ENCODE measurements around the gene CD9. TPM values are rescaled to one million over a fixed set of nuclear protein-coding genes. Genes with fewer than 3 reads are reported as not detected.
"Not testable (repeated sequence)": the region's sequence is repeated elsewhere in the genome, so short reads cannot be mapped to it uniquely, and the experiment has no call there.

CD9 gene
- 1 to 10 TPM; 1.6 to 3.2 (median 3.0) TPM for total RNA-seq

GRCh38 chr12:6200256-6201212 is at the start of gene CD9:
CD9 (plus strand) TSS chr12:6200400; CDS start chr12:6200500, 100 bp downstream.
- ATAC-seq = peak; percentile 60 to 64
- Mint-ChIP-seq H3K36me3 (ENCODE audit: insufficient read depth) (no peaks in the 10 kb centered on the region), H3K4me3 (peak within 1 kb of the TSS; percentile 53), H3K27me3 (ENCODE audit: low read depth) (peaks cover 47% of the 10 kb centered on the region), H3K4me1 (ENCODE audit: low read depth) (peaks cover 16% of the 10 kb centered on the region), H3K9me3 (no peaks in the 10 kb centered on the region)
- DNase-seq = peak; percentile 40

GRCh38 chr12:6154730-6155459 is 45.3 kb upstream of the CD9 start:
- no peaks in the 10 kb centered on the region for H3K36me3 Mint-ChIP-seq (ENCODE audit: insufficient read depth)
- H3K4me1 Mint-ChIP-seq (ENCODE audit: low read depth) = no peaks in the 10 kb centered on the region
- H3K9me3 Mint-ChIP-seq = no peaks in the 10 kb centered on the region
- no peak overlapping the region for H3K4me3 Mint-ChIP-seq
- no peak for DNase-seq
- peaks cover 4% of the 10 kb centered on the region for H3K27me3 Mint-ChIP-seq (ENCODE audit: low read depth)
- ATAC-seq = no peak

DNA sequence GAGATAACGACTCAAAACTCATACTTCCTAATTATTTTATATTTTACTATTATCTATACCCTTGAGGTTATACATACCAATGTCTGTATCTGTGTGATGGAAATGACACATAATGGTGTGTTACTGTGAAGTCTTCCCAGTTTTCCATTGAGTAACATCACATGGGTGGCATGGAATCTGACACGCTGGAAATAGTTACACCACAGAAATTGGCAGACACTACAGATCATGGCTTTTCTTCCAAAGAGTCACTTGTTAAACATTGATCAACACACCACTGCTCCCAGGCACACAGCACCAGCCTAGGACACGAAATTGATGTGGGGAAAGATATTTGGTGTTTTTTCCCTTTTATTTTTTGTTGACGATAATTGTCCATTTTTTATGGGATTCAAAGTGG is 42.7 kb upstream of the CD9 start:
- ATAC-seq (no peak), DNase-seq (no peak)
- Mint-ChIP-seq H3K36me3 (ENCODE audit: insufficient read depth) (no peaks in the 10 kb centered on the region), H3K9me3 (no peaks in the 10 kb centered on the region), H3K27me3 (ENCODE audit: low read depth) (peaks cover 3% of the 10 kb centered on the region), H3K4me3 (no peak overlapping the region), H3K4me1 (ENCODE audit: low read depth) (no peaks in the 10 kb centered on the region)

- ATAC-seq (no peak), DNase-seq (no peak)
- Mint-ChIP-seq H3K9me3 (no peaks in the 10 kb centered on the region), H3K36me3 (ENCODE audit: insufficient read depth) (no peaks in the 10 kb centered on the region), H3K4me1 (ENCODE audit: low read depth) (no peaks in the 10 kb centered on the region), H3K4me3 (no peak overlapping the region), H3K27me3 (ENCODE audit: low read depth) (peaks cover 3% of the 10 kb centered on the region)
Observed at GRCh38 chr12:6158255-6158654, 41.9 kb upstream of the CD9 start.

- H3K4me1 Mint-ChIP-seq (ENCODE audit: low read depth) = no peaks in the 10 kb centered on the region
- DNase-seq (no peak), ATAC-seq (no peak)
Observed at GRCh38 chr12:6158749-6159148, 41.5 kb upstream of the CD9 start.

GRCh38 chr12:6159166-6160011 is 40.8 kb upstream of the CD9 start:
- not testable (repeated sequence) for H3K4me1 Mint-ChIP-seq (ENCODE audit: low read depth); H3K9me3 Mint-ChIP-seq; ATAC-seq; DNase-seq; H3K36me3 Mint-ChIP-seq (ENCODE audit: insufficient read depth); H3K27me3 Mint-ChIP-seq (ENCODE audit: low read depth); H3K4me3 Mint-ChIP-seq

More at GRCh38 chr12:6158749-6159148, 41.5 kb upstream of the CD9 start:
- H3K9me3 Mint-ChIP-seq = no peaks in the 10 kb centered on the region
- peaks cover 3% of the 10 kb centered on the region for H3K27me3 Mint-ChIP-seq (ENCODE audit: low read depth)
- H3K36me3 Mint-ChIP-seq (ENCODE audit: insufficient read depth) = no peaks in the 10 kb centered on the region
- H3K4me3 Mint-ChIP-seq = no peak overlapping the region

GRCh38 chr12:6160049-6160649 is 40.1 kb upstream of the CD9 start:
- not testable (repeated sequence) for H3K4me3 Mint-ChIP-seq; H3K9me3 Mint-ChIP-seq; ATAC-seq; H3K4me1 Mint-ChIP-seq (ENCODE audit: low read depth); DNase-seq; H3K27me3 Mint-ChIP-seq (ENCODE audit: low read depth); H3K36me3 Mint-ChIP-seq (ENCODE audit: insufficient read depth)

DNA sequence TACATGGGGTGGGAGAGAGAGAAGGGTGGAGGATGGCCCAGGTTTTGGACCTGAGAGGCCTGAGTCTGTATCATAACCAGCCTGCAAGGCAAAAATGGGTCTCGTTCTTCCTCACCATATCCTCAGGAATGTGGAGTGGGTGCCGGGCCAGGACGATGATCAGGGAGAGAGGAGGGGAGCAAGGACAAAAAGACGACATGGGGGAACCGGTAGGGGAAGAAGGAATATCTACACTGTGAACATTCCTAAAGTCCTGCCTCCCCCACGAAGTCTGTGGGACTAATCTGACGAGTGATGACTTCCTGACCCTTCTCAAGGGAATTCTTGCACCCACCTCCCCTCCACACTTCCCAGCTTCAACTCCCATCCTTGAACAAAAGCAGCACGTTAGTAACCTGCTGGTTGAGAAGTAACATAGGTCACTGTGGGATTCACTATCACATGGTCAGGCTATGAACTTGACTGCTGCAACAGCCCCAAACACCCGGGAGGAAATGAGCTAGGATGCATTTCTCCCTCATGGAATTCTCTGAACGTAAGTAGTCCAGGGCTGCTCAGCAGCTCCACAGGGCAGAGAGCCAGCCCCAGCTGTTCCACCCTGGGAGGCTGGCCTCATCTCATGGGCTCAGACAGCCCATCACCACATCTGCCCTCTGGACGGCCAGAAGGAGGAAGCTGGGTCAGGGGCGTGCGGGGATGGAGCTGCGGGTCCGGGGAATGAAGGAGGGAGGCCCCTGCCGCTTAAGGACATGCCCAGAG is 38.9 kb upstream of the CD9 start:
- ATAC-seq (no peak), DNase-seq (no peak)
- no peaks in the 10 kb centered on the region for H3K27me3 Mint-ChIP-seq (ENCODE audit: low read depth)
- no peak overlapping the region for H3K4me3 Mint-ChIP-seq
- H3K4me1 Mint-ChIP-seq (ENCODE audit: low read depth) = peaks cover 1% of the 10 kb centered on the region
- no peaks in the 10 kb centered on the region for H3K9me3 Mint-ChIP-seq
- no peaks in the 10 kb centered on the region for H3K36me3 Mint-ChIP-seq (ENCODE audit: insufficient read depth)

GRCh38 chr12:6163416-6164060 is 36.7 kb upstream of the CD9 start:
- H3K36me3 Mint-ChIP-seq (ENCODE audit: insufficient read depth) = no peaks in the 10 kb centered on the region
- H3K4me1 Mint-ChIP-seq (ENCODE audit: low read depth) = peaks cover 19% of the 10 kb centered on the region
- H3K9me3 Mint-ChIP-seq = no peaks in the 10 kb centered on the region
- ATAC-seq (no peak), DNase-seq (no peak)
- no peak overlapping the region for H3K4me3 Mint-ChIP-seq
- no peaks in the 10 kb centered on the region for H3K27me3 Mint-ChIP-seq (ENCODE audit: low read depth)

DNA sequence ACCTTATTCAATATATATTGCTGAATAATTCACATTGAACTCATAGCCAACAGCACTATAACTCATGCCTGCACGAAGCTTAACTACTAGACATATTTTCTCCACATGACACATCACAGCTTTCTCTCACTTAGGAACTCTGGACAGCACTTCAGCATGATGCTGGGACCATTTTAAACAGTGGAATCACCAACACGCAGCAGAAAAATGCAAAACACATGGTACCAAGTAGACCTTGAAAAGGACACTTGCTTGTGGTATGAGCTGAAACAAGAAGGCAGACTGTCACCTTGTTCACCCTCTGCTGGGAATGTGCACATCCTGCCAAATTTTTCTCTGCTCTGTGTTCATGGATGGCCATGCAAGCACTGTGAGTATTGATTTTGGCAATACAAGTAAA is 34.8 kb upstream of the CD9 start:
- H3K9me3 Mint-ChIP-seq = no peaks in the 10 kb centered on the region
- H3K4me3 Mint-ChIP-seq = no peak overlapping the region
- H3K36me3 Mint-ChIP-seq (ENCODE audit: insufficient read depth) = no peaks in the 10 kb centered on the region
- ATAC-seq (no peak), DNase-seq (no peak)
- H3K4me1 Mint-ChIP-seq (ENCODE audit: low read depth) = peaks cover 28% of the 10 kb centered on the region
- no peaks in the 10 kb centered on the region for H3K27me3 Mint-ChIP-seq (ENCODE audit: low read depth)

DNA sequence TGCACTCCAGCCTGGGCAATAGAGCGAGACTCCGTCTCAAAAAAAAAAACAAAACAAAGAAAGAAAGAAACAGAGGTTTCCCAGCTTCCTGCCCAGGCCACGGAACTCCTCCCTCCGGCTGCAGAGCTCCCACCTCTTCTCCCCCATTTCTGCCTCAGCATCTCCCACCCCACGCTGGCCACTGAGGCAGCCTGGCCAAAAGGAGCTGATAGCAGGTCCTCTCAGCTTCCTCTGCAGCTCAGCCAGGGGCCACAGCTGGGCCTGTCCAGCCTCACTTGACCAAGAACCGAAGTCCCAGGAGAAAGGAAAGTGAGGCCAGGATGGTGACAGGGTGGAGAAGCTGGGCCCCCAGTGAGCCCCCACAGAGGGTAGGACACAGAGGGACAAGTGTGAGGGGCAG is 33.4 kb upstream of the CD9 start:
- no peak for ATAC-seq
- Mint-ChIP-seq H3K4me3 (no peak overlapping the region), H3K9me3 (no peaks in the 10 kb centered on the region), H3K4me1 (ENCODE audit: low read depth) (peaks cover 28% of the 10 kb centered on the region), H3K27me3 (ENCODE audit: low read depth) (no peaks in the 10 kb centered on the region), H3K36me3 (ENCODE audit: insufficient read depth) (no peaks in the 10 kb centered on the region)
- no peak for DNase-seq

DNA sequence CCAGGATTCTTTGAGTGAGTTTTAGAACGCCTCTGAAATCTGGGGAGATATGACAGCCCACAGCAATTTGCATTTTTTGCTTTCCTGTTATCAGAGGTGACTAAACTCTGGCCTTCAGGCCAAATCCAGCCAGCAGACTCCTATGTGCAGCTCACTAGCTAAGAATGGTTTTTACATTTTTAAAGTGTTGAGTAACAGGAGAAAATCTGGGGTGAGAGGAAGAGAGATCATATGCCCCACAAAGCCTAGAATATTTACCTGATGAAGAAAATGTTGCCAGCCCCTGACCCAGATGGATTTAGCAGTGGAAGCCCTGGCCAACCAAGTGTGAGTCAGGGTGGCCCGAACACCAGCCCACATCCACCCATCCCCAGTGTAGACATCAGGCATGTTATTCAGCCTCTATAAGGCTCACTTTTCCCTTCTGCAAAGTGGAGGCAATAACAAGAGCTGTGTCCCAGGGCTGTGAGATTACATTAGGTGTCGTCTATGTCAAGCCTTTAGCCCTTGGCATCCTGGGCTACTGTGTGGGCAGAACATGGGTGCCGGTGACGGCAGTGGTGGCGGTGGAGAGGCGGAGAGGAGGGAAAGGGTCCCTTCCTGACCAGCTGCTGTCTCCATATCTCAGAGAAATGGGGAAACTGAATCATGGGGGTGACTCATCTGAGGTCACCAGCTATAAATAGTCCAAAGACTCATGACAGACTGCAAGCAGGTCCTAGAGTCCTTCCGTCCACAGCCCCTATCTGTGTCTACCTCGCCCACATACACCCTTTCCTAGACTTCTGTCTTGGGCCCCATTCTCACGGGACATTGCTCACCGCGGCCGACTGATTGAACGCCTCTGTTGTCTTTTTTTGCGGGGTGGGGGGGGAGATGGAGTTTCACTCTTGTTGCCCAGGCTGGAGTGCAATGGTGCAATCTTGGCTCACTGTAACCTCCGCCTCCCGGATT is 32.6 kb upstream of the CD9 start:
- Mint-ChIP-seq H3K36me3 (ENCODE audit: insufficient read depth) (no peaks in the 10 kb centered on the region), H3K27me3 (ENCODE audit: low read depth) (no peaks in the 10 kb centered on the region), H3K4me3 (peak overlapping the region; percentile 22), H3K9me3 (no peaks in the 10 kb centered on the region), H3K4me1 (ENCODE audit: low read depth) (peaks cover 28% of the 10 kb centered on the region)
- ATAC-seq (peak; percentile 90 to 91), DNase-seq (peak; percentile 47)

Data from activated T-cell treated with anti-CD3 and anti-CD28 coated beads, Interleukin-2, amount 50 U/mL, for 4 hours (primary cell).